Nephron (organoid): ENCODE data around the gene KLK7.

Experiments
- H3K27ac Mint-ChIP-seq, 3 experiments: 2 replicates each; pipeline ENCODE4 v1.8.0; 2020; ENCODE audit warnings: mixed read lengths in 3 of 3, mild to moderate bottlenecking in 2 of 3, moderate library complexity in 1 of 3
- H3K27me3 Mint-ChIP-seq: 2 replicates; pipeline ENCODE4 v1.8.0; 2021; ENCODE audit warnings: low read depth, mild to moderate bottlenecking, moderate library complexity, mixed read lengths
- H3K36me3 Mint-ChIP-seq: 2 replicates; pipeline ENCODE4 v1.8.0; 2020; ENCODE audit warnings: low read depth, mixed read lengths
- H3K4me1 Mint-ChIP-seq: 2 replicates; pipeline ENCODE4 v1.8.0; 2020; ENCODE audit warnings: mixed read lengths
- H3K4me3 Mint-ChIP-seq, 3 experiments: 2 replicates each; pipeline ENCODE4 v1.8.0; 2020; ENCODE audit warnings: mild to moderate bottlenecking in 3 of 3, mixed read lengths in 3 of 3, moderate library complexity in 2 of 3
- H3K9me3 Mint-ChIP-seq: 2 replicates; pipeline ENCODE4 v1.8.0; 2020; ENCODE audit warnings: mixed read lengths
- TF ChIP-seq, protein P1 (sequence below), 3 experiments: fragments of 200-600 bp; sonication (generic); IDR thresholded peaks; one replicate each; pipeline ENCODE4 v1.5.0; 2021; ENCODE audit warnings: antibody characterized with exemption in 3 of 3; ENCODE audit not compliant: unreplicated experiment in 3 of 3

The KLK7 gene

GRCh38 chr19:51027126-51027806, 43.5 kb upstream of the KLK7 start:
- no peaks in the 10 kb centered on the region for H3K9me3 Mint-ChIP-seq
- H3K36me3 Mint-ChIP-seq: no peaks in the 10 kb centered on the region
- H3K4me1 Mint-ChIP-seq: peaks cover 5% of the 10 kb centered on the region
- TF ChIP-seq, protein P1, sequence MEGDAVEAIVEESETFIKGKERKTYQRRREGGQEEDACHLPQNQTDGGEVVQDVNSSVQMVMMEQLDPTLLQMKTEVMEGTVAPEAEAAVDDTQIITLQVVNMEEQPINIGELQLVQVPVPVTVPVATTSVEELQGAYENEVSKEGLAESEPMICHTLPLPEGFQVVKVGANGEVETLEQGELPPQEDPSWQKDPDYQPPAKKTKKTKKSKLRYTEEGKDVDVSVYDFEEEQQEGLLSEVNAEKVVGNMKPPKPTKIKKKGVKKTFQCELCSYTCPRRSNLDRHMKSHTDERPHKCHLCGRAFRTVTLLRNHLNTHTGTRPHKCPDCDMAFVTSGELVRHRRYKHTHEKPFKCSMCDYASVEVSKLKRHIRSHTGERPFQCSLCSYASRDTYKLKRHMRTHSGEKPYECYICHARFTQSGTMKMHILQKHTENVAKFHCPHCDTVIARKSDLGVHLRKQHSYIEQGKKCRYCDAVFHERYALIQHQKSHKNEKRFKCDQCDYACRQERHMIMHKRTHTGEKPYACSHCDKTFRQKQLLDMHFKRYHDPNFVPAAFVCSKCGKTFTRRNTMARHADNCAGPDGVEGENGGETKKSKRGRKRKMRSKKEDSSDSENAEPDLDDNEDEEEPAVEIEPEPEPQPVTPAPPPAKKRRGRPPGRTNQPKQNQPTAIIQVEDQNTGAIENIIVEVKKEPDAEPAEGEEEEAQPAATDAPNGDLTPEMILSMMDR (IDR thresholded peaks at IDR 0.05; ENCODE audit: unreplicated experiment in 3 of 3): no peak
- H3K27me3 Mint-ChIP-seq: peaks cover 38% of the 10 kb centered on the region
- H3K4me3 Mint-ChIP-seq: no peak overlapping the region
- no peak overlapping the region for H3K27ac Mint-ChIP-seq

DNA sequence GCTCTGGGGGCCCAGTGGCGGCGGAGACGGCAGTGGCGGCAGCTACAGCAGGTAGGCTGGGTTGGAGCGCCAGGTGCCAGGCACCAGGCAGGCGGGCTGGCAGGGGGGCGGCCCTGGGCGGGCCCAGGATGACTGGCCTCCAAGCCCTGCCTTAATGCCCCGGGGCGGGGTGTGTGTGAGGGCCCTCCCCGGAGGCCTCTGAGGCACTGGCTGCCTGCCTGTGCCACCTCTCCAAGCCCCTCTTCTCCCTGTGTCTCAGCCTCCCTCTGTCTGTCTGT, 42.8 kb upstream of the KLK7 start, which contains the start of gene KLK11:
KLK11 (minus strand) TSS at position 63 of the 278 bp plus-strand sequence. CDS start 985 bp downstream, outside the sequence.
- Mint-ChIP-seq H3K36me3 (no peaks in the 10 kb centered on the region), H3K9me3 (no peaks in the 10 kb centered on the region), H3K27me3 (peaks cover 35% of the 10 kb centered on the region), H3K4me3 (no peak within 1 kb of the TSS), H3K4me1 (peaks cover 5% of the 10 kb centered on the region), H3K27ac (no peak within 1 kb of the TSS)
- TF ChIP-seq, protein P1 (IDR thresholded peaks at IDR 0.05; ENCODE audit: unreplicated experiment in 3 of 3): no peak

DNA sequence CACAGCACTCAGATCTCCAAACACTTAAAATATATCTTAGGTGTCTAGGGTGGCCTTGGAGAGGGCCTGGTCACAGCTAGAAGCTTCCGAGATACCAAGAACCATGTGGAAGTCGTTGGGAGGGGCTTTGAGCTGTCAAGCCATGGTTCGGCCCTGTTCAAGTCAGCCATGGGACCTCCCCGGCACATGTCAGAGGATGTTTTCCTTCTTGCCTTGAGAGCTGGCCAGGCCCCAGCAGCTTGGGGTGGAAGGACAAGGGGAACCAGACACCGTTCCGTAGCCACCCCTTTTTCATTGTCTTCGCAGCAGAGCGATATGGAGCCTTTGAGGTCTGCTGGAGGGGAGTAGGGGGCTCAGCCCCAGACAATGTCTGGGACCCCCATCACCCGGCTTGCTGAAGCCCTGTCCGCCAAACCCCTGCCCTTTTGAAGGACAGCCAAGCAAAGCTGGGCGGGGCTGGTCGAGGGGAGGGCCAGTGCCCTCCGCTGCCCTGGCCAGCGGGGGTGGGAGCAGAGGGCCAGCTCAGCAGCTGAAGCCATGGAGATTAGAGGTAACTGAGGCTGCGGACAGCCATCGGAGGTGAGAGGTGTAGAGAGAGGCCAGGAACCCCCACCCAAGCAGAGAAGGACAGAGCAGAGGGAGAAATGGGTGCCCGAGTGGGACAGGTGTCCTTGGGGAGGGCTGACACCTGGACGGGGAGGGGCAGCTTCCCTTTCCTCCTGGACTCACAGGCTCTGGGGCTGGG, 42.3 kb upstream of the KLK7 start:
- Mint-ChIP-seq H3K9me3 (no peaks in the 10 kb centered on the region), H3K27ac (no peak overlapping the region), H3K4me1 (peaks cover 5% of the 10 kb centered on the region), H3K36me3 (no peaks in the 10 kb centered on the region), H3K27me3 (peaks cover 35% of the 10 kb centered on the region), H3K4me3 (no peak overlapping the region)
- TF ChIP-seq, protein P1 (IDR thresholded peaks at IDR 0.05; ENCODE audit: unreplicated experiment in 3 of 3): no peak

DNA sequence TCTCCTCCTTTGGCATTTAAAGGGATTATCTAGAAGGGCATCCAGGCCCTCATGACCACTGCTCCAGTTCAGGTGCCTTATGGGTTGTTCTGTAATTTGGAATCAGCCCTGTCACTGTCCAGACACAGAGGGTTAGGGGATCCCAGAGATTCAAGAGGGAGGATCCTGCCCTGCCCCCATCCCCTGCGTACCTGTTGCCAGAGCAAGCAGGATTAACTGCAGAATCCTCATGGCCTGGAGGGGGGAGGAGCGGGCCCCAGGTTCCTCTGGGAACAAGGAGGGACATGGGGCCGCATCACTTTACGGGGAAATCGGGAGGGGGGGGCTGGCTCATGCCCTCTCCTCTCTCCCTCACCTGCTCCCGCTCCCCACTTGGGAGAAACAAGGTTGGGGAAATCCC, 41.7 kb upstream of the KLK7 start:
- Mint-ChIP-seq H3K4me1 (peaks cover 5% of the 10 kb centered on the region), H3K9me3 (no peaks in the 10 kb centered on the region), H3K4me3 (no peak overlapping the region), H3K27ac (no peak overlapping the region), H3K27me3 (peaks cover 38% of the 10 kb centered on the region), H3K36me3 (no peaks in the 10 kb centered on the region)
- TF ChIP-seq, protein P1 (IDR thresholded peaks at IDR 0.05; ENCODE audit: unreplicated experiment in 3 of 3): no peak

DNA sequence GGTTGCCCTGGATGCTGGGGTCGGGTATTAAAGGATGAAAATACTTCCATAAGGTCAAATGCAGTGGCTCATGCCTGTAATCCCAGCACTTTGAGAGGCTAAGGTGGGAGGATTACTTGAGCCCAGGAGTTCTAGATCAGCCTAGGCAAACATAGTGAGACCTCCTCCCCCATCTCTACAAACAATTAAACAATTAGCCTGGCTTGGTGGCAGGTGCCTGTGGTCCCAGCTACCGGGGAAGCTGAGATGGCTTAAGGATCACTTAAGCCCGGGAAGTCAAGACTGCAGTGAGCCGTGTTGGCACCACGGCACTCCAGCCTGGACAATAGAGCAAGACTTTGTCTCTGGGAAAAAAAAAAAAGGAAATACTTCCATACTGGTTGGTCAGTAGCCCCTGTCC, 41.2 kb upstream of the KLK7 start:
- Mint-ChIP-seq H3K36me3 (no peaks in the 10 kb centered on the region), H3K27me3 (peaks cover 43% of the 10 kb centered on the region), H3K27ac (no peak overlapping the region), H3K9me3 (no peaks in the 10 kb centered on the region), H3K4me3 (no peak overlapping the region), H3K4me1 (peaks cover 8% of the 10 kb centered on the region)
- TF ChIP-seq, protein P1 (IDR thresholded peaks at IDR 0.05; ENCODE audit: unreplicated experiment in 3 of 3): no peak

GRCh38 chr19:51023946-51024345, 40.2 kb upstream of the KLK7 start:
- H3K4me3 Mint-ChIP-seq: no peak overlapping the region
- no peaks in the 10 kb centered on the region for H3K36me3 Mint-ChIP-seq
- no peaks in the 10 kb centered on the region for H3K9me3 Mint-ChIP-seq
- TF ChIP-seq, protein P1 (IDR thresholded peaks at IDR 0.05; ENCODE audit: unreplicated experiment in 3 of 3): no peak
- H3K27me3 Mint-ChIP-seq: peaks cover 53% of the 10 kb centered on the region
- peaks cover 11% of the 10 kb centered on the region for H3K4me1 Mint-ChIP-seq
- H3K27ac Mint-ChIP-seq: no peak overlapping the region
